HEK293T (cell line): ENCODE results near the gene PIK3R3.
A peak's percentile ranks its signal among the peaks of the same experiment; 100 is the strongest.

ENCODE experiments used
- CTCF ChIA-PET: fragments of 350-600 bp; formaldehyde crosslinking; extraction: SDS; loops from one replicate; lab custom pipeline; 2021; ENCODE audit warnings: antibody characterized with exemption, inconsistent platforms; lab: Yijun Ruan, JAX
- POLR2A ChIA-PET: fragments of 350-600 bp; formaldehyde crosslinking; extraction: SDS; loops from one replicate; lab custom pipeline; 2020; ENCODE audit warnings: antibody characterized with exemption, inconsistent platforms; lab: Yijun Ruan, JAX
- DNase-seq: peaks from one replicate; pipeline ENCODE4 v3.0.0; 2012; ENCODE audit warnings: mixed read lengths; ENCODE audit errors: extremely low spot score
- ARNT ChIP-seq: fragments of 450-650 bp; IDR thresholded peaks from 2 replicates; pipeline ENCODE4 v1.6.1; 2017; ENCODE audit warnings: mild to moderate bottlenecking
- BHLHE40 ChIP-seq: fragments of 450-650 bp; IDR thresholded peaks from 2 replicates; pipeline ENCODE4 v1.6.1; 2016; ENCODE audit warnings: mild to moderate bottlenecking, moderate library complexity, borderline replicate concordance
- CTBP1 ChIP-seq: fragments of 450-650 bp; IDR thresholded peaks from 2 replicates; pipeline ENCODE4 v1.6.1; 2016; ENCODE audit warnings: borderline replicate concordance
- ELF4 ChIP-seq: fragments of 450-650 bp; IDR thresholded peaks from 2 replicates; pipeline ENCODE4 v1.6.1; 2017; ENCODE audit warnings: antibody characterized with exemption
- FOXA1 ChIP-seq: fragments of 450-650 bp; IDR thresholded peaks from 2 replicates; pipeline ENCODE4 v1.6.1; 2016; ENCODE audit warnings: mild to moderate bottlenecking
- FOXK2 ChIP-seq: fragments of 450-650 bp; IDR thresholded peaks from 2 replicates; pipeline ENCODE4 v1.6.1; 2016; ENCODE audit warnings: mild to moderate bottlenecking
- FOXM1 ChIP-seq: fragments of 450-650 bp; IDR thresholded peaks from 2 replicates; pipeline ENCODE4 v1.6.1; 2017; ENCODE audit warnings: mild to moderate bottlenecking, borderline replicate concordance
- HDGF ChIP-seq: fragments of 450-650 bp; IDR thresholded peaks from 2 replicates; pipeline ENCODE4 v1.6.1; 2017; ENCODE audit warnings: antibody characterized with exemption, borderline replicate concordance
- L3MBTL2 ChIP-seq: fragments of 450-650 bp; conservative IDR thresholded peaks from 2 replicates; pipeline ENCODE4 v1.6.1; 2016; ENCODE audit warnings: mild to moderate bottlenecking
- LEF1 ChIP-seq: fragments of 450-650 bp; IDR thresholded peaks from 2 replicates; pipeline ENCODE4 v1.6.1; 2017; ENCODE audit warnings: mild to moderate bottlenecking, borderline replicate concordance
- NFRKB ChIP-seq: fragments of 450-650 bp; IDR thresholded peaks from 2 replicates; pipeline ENCODE4 v1.6.1; 2016; ENCODE audit warnings: mild to moderate bottlenecking, moderate library complexity
- PKNOX1 ChIP-seq: fragments of 450-650 bp; IDR thresholded peaks from 2 replicates; pipeline ENCODE4 v1.6.1; 2016
- SP1 ChIP-seq: fragments of 450-650 bp; IDR thresholded peaks from 2 replicates; pipeline ENCODE4 v1.6.1; 2017
- SUZ12 ChIP-seq: fragments of 450-650 bp; IDR thresholded peaks from 2 replicates; pipeline ENCODE4 v1.6.1; 2016; ENCODE audit warnings: mild to moderate bottlenecking
- TARDBP ChIP-seq: fragments of 450-650 bp; IDR thresholded peaks from 2 replicates; pipeline ENCODE4 v1.6.1; 2016
- ZNF384 ChIP-seq: fragments of 450-650 bp; IDR thresholded peaks from 2 replicates; pipeline ENCODE4 v1.6.1; 2016

The PIK3R3 gene

DNA sequence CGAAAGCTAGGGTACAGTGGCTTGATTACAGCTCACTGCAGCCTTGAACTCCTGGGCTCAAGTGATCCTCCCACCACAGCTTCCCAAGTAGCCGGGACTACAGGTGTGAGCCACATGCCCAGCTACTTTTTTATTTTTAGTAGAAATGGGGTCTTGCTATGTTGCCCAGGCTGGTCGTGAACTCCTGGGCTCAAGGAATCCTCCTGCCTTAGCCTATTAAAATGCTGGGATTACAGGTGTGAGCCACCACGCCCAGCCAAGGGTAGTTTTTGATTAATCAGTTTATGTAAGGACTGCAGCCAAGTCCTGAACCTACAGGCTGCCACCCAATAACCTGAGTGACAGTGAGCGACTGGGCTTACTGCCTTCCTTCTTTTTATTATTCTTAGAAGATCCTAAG, 88.3 kb downstream of the PIK3R3 start:
- DNase-seq: no peak
- TF ChIP-seq ELF4 (no peak), PKNOX1 (no peak), L3MBTL2 (no peak), TARDBP (no peak), SUZ12 (no peak), BHLHE40 (no peak), HDGF (no peak)
- ChIA-PET POLR2A (no interaction called here), CTCF (no interaction called here)

GRCh38 chr1:46043458-46044017, 88.9 kb downstream of the PIK3R3 start:
- ChIA-PET POLR2A (no interaction called here), CTCF (no interaction called here)
- TF ChIP-seq FOXA1 (no peak), ARNT (no peak), FOXM1 (no peak), NFRKB (no peak), BHLHE40 (no peak), L3MBTL2 (no peak), ELF4 (no peak), ZNF384 (no peak), FOXK2 (no peak), HDGF (no peak)
- DNase-seq: no peak

DNA sequence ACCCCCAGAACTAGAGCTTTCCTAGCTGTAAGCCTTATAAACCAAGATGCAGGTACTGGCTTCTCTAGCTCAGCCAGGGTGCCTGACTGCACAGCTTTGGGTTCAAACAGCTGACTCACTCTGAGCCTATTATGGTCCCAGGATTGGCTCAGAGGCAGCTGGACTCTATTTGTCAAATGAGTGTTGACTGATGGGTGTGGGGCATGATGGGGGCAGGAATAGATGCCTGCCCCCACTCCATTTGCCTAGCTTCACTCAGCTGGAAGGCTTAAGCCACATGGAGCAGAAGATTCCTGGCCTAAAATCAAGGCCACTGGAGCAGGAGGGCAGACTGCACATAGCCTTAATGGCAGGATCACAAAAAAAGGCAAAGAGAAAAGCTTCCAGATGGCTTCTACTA, 90.5 kb downstream of the PIK3R3 start:
- ChIA-PET CTCF (no interaction called here), POLR2A (interaction anchor here (3.4 kb wide), 1 partner anchor 90 kb away, joined by 20 read pairs; the partner anchor contains the start of gene PIK3R3)
- no peak for TF ChIP-seq LEF1
- TF ChIP-seq FOXA1: no peak
- no peak for TF ChIP-seq CTBP1
- no peak for TF ChIP-seq L3MBTL2
- TF ChIP-seq ARNT: no peak
- TF ChIP-seq BHLHE40: no peak
- no peak for TF ChIP-seq SUZ12
- no peak for TF ChIP-seq TARDBP
- TF ChIP-seq HDGF: no peak
- no peak for TF ChIP-seq FOXK2
- no peak for TF ChIP-seq ELF4
- TF ChIP-seq NFRKB: no peak
- TF ChIP-seq SP1: no peak
- TF ChIP-seq FOXM1: no peak
- TF ChIP-seq ZNF384: no peak
- no peak for TF ChIP-seq PKNOX1
- no peak for DNase-seq

DNA sequence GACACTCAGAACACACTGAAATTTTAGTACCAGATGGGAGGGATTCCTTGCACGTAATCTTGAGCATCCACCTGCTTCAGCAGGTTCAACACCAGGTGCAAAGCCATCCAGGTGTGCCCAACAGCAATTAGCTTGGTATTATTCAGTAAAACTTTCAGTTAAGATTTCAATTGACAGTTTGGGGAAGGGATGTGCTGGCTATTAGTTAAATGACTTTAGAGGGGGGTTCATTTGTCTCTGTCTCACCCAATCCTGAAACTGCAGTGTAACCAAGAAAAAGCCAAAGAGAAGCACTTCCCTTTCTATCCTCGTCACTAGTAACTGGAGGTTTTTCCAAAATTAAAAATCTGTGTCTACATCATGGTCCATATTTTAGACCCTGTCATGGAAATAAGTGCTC, 90.9 kb downstream of the PIK3R3 start:
- no peak for DNase-seq
- POLR2A ChIA-PET: interaction anchor here (3.4 kb wide), 1 partner anchor 91 kb away, joined by 20 read pairs; the partner anchor contains the start of gene PIK3R3
- TF ChIP-seq SUZ12 (no peak), BHLHE40 (no peak), TARDBP (no peak), L3MBTL2 (no peak), CTBP1 (no peak), ZNF384 (no peak), FOXM1 (no peak), FOXA1 (no peak), HDGF (no peak)

DNA sequence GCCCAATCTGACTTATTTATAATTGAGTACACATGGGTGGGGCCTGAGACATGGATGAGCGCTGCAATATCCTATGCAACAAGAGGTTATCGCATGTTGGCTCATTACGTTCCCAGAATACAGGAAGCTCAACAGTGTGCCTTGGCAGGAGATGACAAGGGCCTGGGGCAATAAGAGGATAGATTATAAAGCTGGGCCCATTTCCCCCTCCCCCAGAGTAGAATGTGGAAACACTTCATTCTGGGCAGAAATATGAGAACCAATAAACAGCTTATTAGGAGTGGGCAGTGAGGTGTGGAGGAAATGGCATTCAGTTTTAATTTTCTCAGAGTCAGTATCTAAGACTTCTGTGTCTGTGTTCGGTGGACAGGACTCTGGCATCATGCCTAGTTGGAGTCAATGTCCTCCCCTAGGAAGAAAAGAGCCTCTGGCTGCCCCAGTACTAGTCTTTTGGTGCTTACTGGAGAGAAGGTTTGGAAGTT, 92.8 kb downstream of the PIK3R3 start:
- DNase-seq: no peak
- POLR2A ChIA-PET: interaction anchor here (1.0 to 3.4 kb wide), 2 partner anchors 93 to 184 kb away, joined by 3 to 20 read pairs; partner anchors contain the start of gene PIK3R3
- TF ChIP-seq FOXM1 (no peak), TARDBP (no peak), L3MBTL2 (no peak), ZNF384 (no peak)
- CTCF ChIA-PET: interaction anchor here (0.6 to 0.9 kb wide), 5 partner anchors 70 to 400 kb away, joined by 3 to 6 read pairs (median 4); no protein-coding TSS in a partner anchor

More for the DNA sequence above, 90.9 kb downstream of the PIK3R3 start:
- CTCF ChIA-PET: no interaction called here

- DNase-seq: peak; percentile 87
- CTCF ChIA-PET: interaction anchor here (1.3 to 1.7 kb wide), 4 partner anchors 144 to 209 kb away, joined by 3 to 14 read pairs (median 7); no protein-coding TSS in a partner anchor
- TF ChIP-seq ARNT: no peak
- TF ChIP-seq ELF4: 0 out of 2 replicates have a peak, but pooled peaks have one; percentile 14
- POLR2A ChIA-PET: interaction anchor here (1.7 kb wide), 1 partner anchor 95 kb away, joined by 4 read pairs; no protein-coding TSS in a partner anchor
Observed at GRCh38 chr1:46036894-46037839, 95.3 kb downstream of the PIK3R3 start.
